HEK293 (cell line): Measurements from ENCODE around the gene PRDX3.

Source experiments
- CTCF ChIA-PET: fragments of 350-600 bp; formaldehyde crosslinking; extraction: SDS; loops from one replicate; lab custom pipeline; 2021; ENCODE audit warnings: antibody characterized with exemption; lab: Yijun Ruan, JAX
- POLR2A ChIA-PET: fragments of 300-600 bp; formaldehyde crosslinking; extraction: SDS; loops from one replicate; lab custom pipeline; 2020; ENCODE audit warnings: antibody characterized with exemption, inconsistent platforms; lab: Yijun Ruan, JAX
- H3K27ac ChIP-seq: fragments of 200-500 bp; sonication (Bioruptor generic); 2 replicates; pipeline ENCODE4 v1.5.1; 2014; ENCODE audit warnings: low read depth, low read length, control low read depth, inconsistent platforms; ENCODE audit errors: extremely low read depth
- H3K36me3 ChIP-seq, 2 experiments: fragments of 200-500 bp in 1 of 2; sonication (Bioruptor generic) in 1 of 2; 1 replicate in 1 of 2; 2 replicates in 1 of 2; pipeline ENCODE4 v1.5.1; 2014 to 2017; ENCODE audit warnings: inconsistent platforms in 2 of 2, low read length in 2 of 2; ENCODE audit not compliant: control insufficient read depth in 2 of 2, insufficient read depth in 1 of 2
- H3K4me1 ChIP-seq: fragments of 200-500 bp; sonication (Bioruptor generic); 2 replicates; pipeline ENCODE4 v1.5.1; 2014; ENCODE audit warnings: mild to moderate bottlenecking, low read length, inconsistent platforms; ENCODE audit not compliant: control insufficient read depth, insufficient read depth
- H3K4me3 ChIP-seq: 2 replicates; pipeline ENCODE4 v1.5.1; 2011; ENCODE audit warnings: low read depth, mild to moderate bottlenecking, control low read depth, low read length, moderate library complexity
- H3K9me3 ChIP-seq: fragments of 200-500 bp; sonication (Bioruptor generic); 2 replicates; pipeline ENCODE4 v1.5.1; 2014; ENCODE audit warnings: low read depth, low read length, inconsistent platforms; ENCODE audit not compliant: control insufficient read depth, insufficient read depth
- EGR2 ChIP-seq: fragments of 450-650 bp; formaldehyde crosslinking; IDR thresholded peaks from 2 replicates; pipeline ENCODE4 v1.5.1; 2016; ENCODE audit warnings: low read depth, missing biosample characterization, missing genetic modification characterization
- GLIS2 ChIP-seq: fragments of 450-650 bp; formaldehyde crosslinking; IDR thresholded peaks from 2 replicates; pipeline ENCODE4 v1.5.1; 2016; ENCODE audit warnings: missing biosample characterization, missing genetic modification characterization
- PATZ1 ChIP-seq: fragments of 450-650 bp; formaldehyde crosslinking; IDR thresholded peaks from 2 replicates; pipeline ENCODE4 v1.5.1; 2016; ENCODE audit warnings: missing biosample characterization, missing genetic modification characterization
- PRDM1 ChIP-seq: fragments of 450-650 bp; formaldehyde crosslinking; IDR thresholded peaks from 2 replicates; pipeline ENCODE4; 2016; ENCODE audit warnings: missing biosample characterization, missing genetic modification characterization
- PRDM4 ChIP-seq: fragments of 450-650 bp; formaldehyde crosslinking; IDR thresholded peaks from 2 replicates; pipeline ENCODE4 v1.5.1; 2017; ENCODE audit warnings: missing biosample characterization, missing genetic modification characterization
- SCRT2 ChIP-seq: fragments of 450-650 bp; formaldehyde crosslinking; IDR thresholded peaks from 2 replicates; pipeline ENCODE4 v1.5.1; 2016; ENCODE audit warnings: missing biosample characterization, missing genetic modification characterization
- SP3 ChIP-seq: fragments of 450-650 bp; formaldehyde crosslinking; IDR thresholded peaks from 2 replicates; pipeline ENCODE4 v1.5.1; 2016; ENCODE audit warnings: missing biosample characterization, missing genetic modification characterization
- ZNF174 ChIP-seq: fragments of 450-650 bp; formaldehyde crosslinking; IDR thresholded peaks from 2 replicates; pipeline ENCODE4 v1.5.0; 2017; ENCODE audit warnings: missing biosample characterization, mild to moderate bottlenecking, missing genetic modification characterization
- ZNF23 ChIP-seq: fragments of 450-650 bp; formaldehyde crosslinking; IDR thresholded peaks from 2 replicates; pipeline ENCODE4 v1.5.1; 2016; ENCODE audit warnings: missing biosample characterization, missing genetic modification characterization, borderline replicate concordance
- ZNF341 ChIP-seq: fragments of 450-650 bp; formaldehyde crosslinking; IDR thresholded peaks from 2 replicates; pipeline ENCODE4; 2016; ENCODE audit warnings: low read depth, missing biosample characterization, missing genetic modification characterization
- ZNF366 ChIP-seq: fragments of 450-650 bp; formaldehyde crosslinking; conservative IDR thresholded peaks from 2 replicates; pipeline ENCODE4 v1.5.1; 2016; ENCODE audit warnings: missing biosample characterization, missing genetic modification characterization
- ZNF510 ChIP-seq: fragments of 450-650 bp; formaldehyde crosslinking; IDR thresholded peaks from 2 replicates; pipeline ENCODE4 v1.5.1; 2018; ENCODE audit warnings: mild to moderate bottlenecking, missing genetic modification characterization, missing biosample characterization; ENCODE audit not compliant: insufficient replicate concordance
- ZNF514 ChIP-seq: fragments of 450-650 bp; formaldehyde crosslinking; IDR thresholded peaks from 2 replicates; pipeline ENCODE4 v1.5.1; 2016; ENCODE audit warnings: missing biosample characterization, missing genetic modification characterization
- ZNF600 ChIP-seq: fragments of 450-650 bp; formaldehyde crosslinking; IDR thresholded peaks from 2 replicates; pipeline ENCODE4 v1.5.1; 2016; ENCODE audit warnings: missing biosample characterization, missing genetic modification characterization
- ZNF658 ChIP-seq: fragments of 450-650 bp; formaldehyde crosslinking; IDR thresholded peaks from 2 replicates; pipeline ENCODE4; 2016; ENCODE audit warnings: missing biosample characterization, missing genetic modification characterization
- ZNF660 ChIP-seq: fragments of 450-650 bp; IDR thresholded peaks from 2 replicates; pipeline ENCODE4 v1.5.1; 2018; ENCODE audit warnings: missing biosample characterization, mild to moderate bottlenecking, missing genetic modification characterization
- TF ChIP-seq, protein P1 (sequence below): fragments of 450-650 bp; formaldehyde crosslinking; optimal IDR thresholded peaks from 2 replicates; pipeline ENCODE3; 2016; ENCODE audit warnings: missing biosample characterization, mild to moderate bottlenecking, missing genetic modification characterization
- TF ChIP-seq, protein P2 (sequence below): fragments of 450-650 bp; formaldehyde crosslinking; IDR thresholded peaks from 2 replicates; pipeline ENCODE4 v1.5.1; 2017; ENCODE audit warnings: missing biosample characterization, missing genetic modification characterization
- TF ChIP-seq, protein P3 (sequence below): fragments of 450-650 bp; formaldehyde crosslinking; conservative IDR thresholded peaks from 2 replicates; pipeline ENCODE4 v1.5.1; 2016; ENCODE audit warnings: low read depth, missing biosample characterization, missing genetic modification characterization
- TF ChIP-seq, protein P4 (sequence below): fragments of 450-650 bp; formaldehyde crosslinking; IDR thresholded peaks from 2 replicates; pipeline ENCODE4 v1.5.1; 2017; ENCODE audit warnings: missing biosample characterization, missing genetic modification characterization

Gene PRDX3

GRCh38 chr10:119207713-119208552 lies 29.3 kb upstream of the PRDX3 start (continued):
- TF ChIP-seq, protein P1, sequence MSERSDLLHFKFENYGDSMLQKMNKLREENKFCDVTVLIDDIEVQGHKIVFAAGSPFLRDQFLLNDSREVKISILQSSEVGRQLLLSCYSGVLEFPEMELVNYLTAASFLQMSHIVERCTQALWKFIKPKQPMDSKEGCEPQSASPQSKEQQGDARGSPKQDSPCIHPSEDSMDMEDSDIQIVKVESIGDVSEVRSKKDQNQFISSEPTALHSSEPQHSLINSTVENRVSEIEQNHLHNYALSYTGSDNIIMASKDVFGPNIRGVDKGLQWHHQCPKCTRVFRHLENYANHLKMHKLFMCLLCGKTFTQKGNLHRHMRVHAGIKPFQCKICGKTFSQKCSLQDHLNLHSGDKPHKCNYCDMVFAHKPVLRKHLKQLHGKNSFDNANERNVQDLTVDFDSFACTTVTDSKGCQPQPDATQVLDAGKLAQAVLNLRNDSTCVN = peak; percentile 86
- TF ChIP-seq ZNF366 (tag by site-specific recombination) = no peak
- peak; percentile 31; the same call in 1 of the 2 replicates for TF ChIP-seq EGR2 (tag by site-specific recombination)
- peak; percentile 96 for TF ChIP-seq PRDM4
- TF ChIP-seq ZNF600 (tag by site-specific recombination) = peak; percentile 90
- TF ChIP-seq, all 188 proteins: peak for 20

- ChIA-PET POLR2A (interaction anchor here (0.5 to 1.5 kb wide), 16 partner anchors 17 to 519 kb away, joined by 3 to 7 read pairs (median 4); partner anchors contain the start of genes BAG3, INPP5F and RGS10), CTCF (interaction anchor here (0.6 to 6.0 kb wide), 22 partner anchors 9 to 394 kb away, joined by 3 to 45 read pairs (median 4); no protein-coding TSS in a partner anchor)
- Histone ChIP-seq H3K36me3 (no peaks in the 10 kb centered on the region), H3K4me1 (peaks cover 31% of the 10 kb centered on the region), H3K27ac (peak within 1 kb of the TSS; percentile 90), H3K9me3 (no peaks in the 10 kb centered on the region), H3K4me3 (peak within 1 kb of the TSS; percentile 73)
- TF ChIP-seq PRDM1 (no peak), ZNF514 (tag by site-specific recombination) (no peak), PATZ1 (tag by site-specific recombination) (peak; percentile 58), ZNF660 (tag by site-specific recombination) (no peak), ZNF174 (tag by site-specific recombination) (no peak), GLIS2 (tag by site-specific recombination) (peak; percentile 45), ZNF23 (tag by site-specific recombination) (no peak), SP3 (tag by site-specific recombination) (0 out of 2 replicates have a peak, but pooled peaks have one; percentile 30), SCRT2 (tag by site-specific recombination) (no peak), ZNF341 (no peak), ZNF658 (tag by site-specific recombination) (no peak), ZNF510 (tag by site-specific recombination) (no peak)
- TF ChIP-seq, protein P2, sequence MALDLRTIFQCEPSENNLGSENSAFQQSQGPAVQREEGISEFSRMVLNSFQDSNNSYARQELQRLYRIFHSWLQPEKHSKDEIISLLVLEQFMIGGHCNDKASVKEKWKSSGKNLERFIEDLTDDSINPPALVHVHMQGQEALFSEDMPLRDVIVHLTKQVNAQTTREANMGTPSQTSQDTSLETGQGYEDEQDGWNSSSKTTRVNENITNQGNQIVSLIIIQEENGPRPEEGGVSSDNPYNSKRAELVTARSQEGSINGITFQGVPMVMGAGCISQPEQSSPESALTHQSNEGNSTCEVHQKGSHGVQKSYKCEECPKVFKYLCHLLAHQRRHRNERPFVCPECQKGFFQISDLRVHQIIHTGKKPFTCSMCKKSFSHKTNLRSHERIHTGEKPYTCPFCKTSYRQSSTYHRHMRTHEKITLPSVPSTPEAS (tag by site-specific recombination) = no peak
- TF ChIP-seq, protein P3, sequence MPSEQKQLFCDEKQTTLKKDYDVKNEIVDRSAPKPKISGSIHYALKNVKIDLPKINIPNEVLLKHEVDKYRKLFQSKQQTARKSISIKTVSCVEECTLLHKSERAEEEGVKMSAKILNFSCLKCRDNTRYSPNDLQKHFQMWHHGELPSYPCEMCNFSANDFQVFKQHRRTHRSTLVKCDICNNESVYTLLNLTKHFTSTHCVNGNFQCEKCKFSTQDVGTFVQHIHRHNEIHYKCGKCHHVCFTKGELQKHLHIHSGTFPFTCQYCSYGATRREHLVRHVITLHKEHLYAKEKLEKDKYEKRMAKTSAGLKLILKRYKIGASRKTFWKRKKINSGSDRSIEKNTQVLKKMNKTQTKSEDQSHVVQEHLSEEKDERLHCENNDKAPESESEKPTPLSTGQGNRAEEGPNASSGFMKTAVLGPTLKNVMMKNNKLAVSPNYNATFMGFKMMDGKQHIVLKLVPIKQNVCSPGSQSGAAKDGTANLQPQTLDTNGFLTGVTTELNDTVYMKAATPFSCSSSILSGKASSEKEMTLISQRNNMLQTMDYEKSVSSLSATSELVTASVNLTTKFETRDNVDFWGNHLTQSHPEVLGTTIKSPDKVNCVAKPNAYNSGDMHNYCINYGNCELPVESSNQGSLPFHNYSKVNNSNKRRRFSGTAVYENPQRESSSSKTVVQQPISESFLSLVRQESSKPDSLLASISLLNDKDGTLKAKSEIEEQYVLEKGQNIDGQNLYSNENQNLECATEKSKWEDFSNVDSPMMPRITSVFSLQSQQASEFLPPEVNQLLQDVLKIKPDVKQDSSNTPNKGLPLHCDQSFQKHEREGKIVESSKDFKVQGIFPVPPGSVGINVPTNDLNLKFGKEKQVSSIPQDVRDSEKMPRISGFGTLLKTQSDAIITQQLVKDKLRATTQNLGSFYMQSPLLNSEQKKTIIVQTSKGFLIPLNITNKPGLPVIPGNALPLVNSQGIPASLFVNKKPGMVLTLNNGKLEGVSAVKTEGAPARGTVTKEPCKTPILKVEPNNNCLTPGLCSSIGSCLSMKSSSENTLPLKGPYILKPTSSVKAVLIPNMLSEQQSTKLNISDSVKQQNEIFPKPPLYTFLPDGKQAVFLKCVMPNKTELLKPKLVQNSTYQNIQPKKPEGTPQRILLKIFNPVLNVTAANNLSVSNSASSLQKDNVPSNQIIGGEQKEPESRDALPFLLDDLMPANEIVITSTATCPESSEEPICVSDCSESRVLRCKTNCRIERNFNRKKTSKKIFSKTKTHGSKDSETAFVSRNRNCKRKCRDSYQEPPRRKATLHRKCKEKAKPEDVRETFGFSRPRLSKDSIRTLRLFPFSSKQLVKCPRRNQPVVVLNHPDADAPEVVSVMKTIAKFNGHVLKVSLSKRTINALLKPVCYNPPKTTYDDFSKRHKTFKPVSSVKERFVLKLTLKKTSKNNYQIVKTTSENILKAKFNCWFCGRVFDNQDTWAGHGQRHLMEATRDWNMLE (tag by site-specific recombination) = no peak
- TF ChIP-seq, protein P4, sequence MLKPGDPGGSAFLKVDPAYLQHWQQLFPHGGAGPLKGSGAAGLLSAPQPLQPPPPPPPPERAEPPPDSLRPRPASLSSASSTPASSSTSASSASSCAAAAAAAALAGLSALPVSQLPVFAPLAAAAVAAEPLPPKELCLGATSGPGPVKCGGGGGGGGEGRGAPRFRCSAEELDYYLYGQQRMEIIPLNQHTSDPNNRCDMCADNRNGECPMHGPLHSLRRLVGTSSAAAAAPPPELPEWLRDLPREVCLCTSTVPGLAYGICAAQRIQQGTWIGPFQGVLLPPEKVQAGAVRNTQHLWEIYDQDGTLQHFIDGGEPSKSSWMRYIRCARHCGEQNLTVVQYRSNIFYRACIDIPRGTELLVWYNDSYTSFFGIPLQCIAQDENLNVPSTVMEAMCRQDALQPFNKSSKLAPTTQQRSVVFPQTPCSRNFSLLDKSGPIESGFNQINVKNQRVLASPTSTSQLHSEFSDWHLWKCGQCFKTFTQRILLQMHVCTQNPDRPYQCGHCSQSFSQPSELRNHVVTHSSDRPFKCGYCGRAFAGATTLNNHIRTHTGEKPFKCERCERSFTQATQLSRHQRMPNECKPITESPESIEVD (tag by site-specific recombination) = no peak
Observed at GRCh38 chr10:119207366-119207666, 28.7 kb upstream of the PRDX3 start, which contains the start of gene GRK5. GRK5 (plus strand) TSS chr10:119207571; CDS start chr10:119207918, 347 bp downstream.
